CD14-positive monocyte (primary cell): Measurements from ENCODE around the gene G2E3. TPM values are rescaled to one million over a fixed set of nuclear protein-coding genes. Genes with fewer than 3 reads are reported as not detected.

Experiments
- DNase-seq, 3 donors: peaks; one replicate each; pipeline ENCODE4 v3.0.0-alpha.2; 2011 to 2022
- H2AFZ ChIP-seq: 2 replicates; pipeline ENCODE4 v1.6.0; 2012; ENCODE audit warnings: mild to moderate bottlenecking, low read depth, low read length, inconsistent platforms; ENCODE audit not compliant: insufficient read depth, poor library complexity, severe bottlenecking
- H3K27ac ChIP-seq, 2 donors: 1 replicate in 1 of 2; 2 replicates in 1 of 2; pipeline ENCODE4 v1.5.1; 2012 to 2013; ENCODE audit warnings: low read length in 2 of 2, control low read depth in 1 of 2, inconsistent platforms in 1 of 2, low read depth in 1 of 2, mild to moderate bottlenecking in 1 of 2
- H3K27me3 ChIP-seq, 2 donors: one replicate each; pipeline versions ENCODE4 v1.6.0 to v1.6.1; 2011 to 2013; ENCODE audit warnings: low read length in 2 of 2; ENCODE audit not compliant: control insufficient read depth in 2 of 2, insufficient read depth in 2 of 2
- H3K36me3 ChIP-seq, 2 donors: replicated peaks in 1 of 2; 1 replicate in 1 of 2; 2 replicates in 1 of 2; pipeline versions ENCODE4 v1.5.1 to v1.6.1; 2012 to 2013; ENCODE audit warnings: low read length in 2 of 2, control low read depth in 1 of 2, inconsistent platforms in 1 of 2, mild to moderate bottlenecking in 1 of 2; ENCODE audit not compliant: insufficient read depth in 2 of 2, control insufficient read depth in 1 of 2
- H3K4me1 ChIP-seq, 2 donors: 1 replicate in 1 of 2; 2 replicates in 1 of 2; pipeline versions ENCODE4 v1.5.1 to v1.6.1; 2012 to 2013; ENCODE audit warnings: low read length in 2 of 2, control low read depth in 1 of 2, inconsistent platforms in 1 of 2, mild to moderate bottlenecking in 1 of 2, moderate library complexity in 1 of 2; ENCODE audit not compliant: insufficient read depth in 2 of 2, control insufficient read depth in 1 of 2
- H3K4me2 ChIP-seq: replicated peaks from 2 replicates; pipeline ENCODE3; 2012; ENCODE audit warnings: low read length, moderate library complexity, mild to moderate bottlenecking; ENCODE audit not compliant: poor library complexity, severe bottlenecking; ENCODE audit errors: extremely low read depth
- H3K4me3 ChIP-seq, 3 experiments: fragments of 200-600 bp in 1 of 3; sonication (generic) in 1 of 3; replicated peaks in 1 of 3; 1 replicate in 2 of 3; 2 replicates in 1 of 3; pipeline ENCODE4 v1.5.1; 2011 to 2013; ENCODE audit warnings: low read length in 3 of 3, mild to moderate bottlenecking in 3 of 3, control low read depth in 2 of 3, low read depth in 2 of 3, inconsistent platforms in 1 of 3, moderate library complexity in 1 of 3
- H3K79me2 ChIP-seq: 2 replicates; pipeline ENCODE4 v1.6.0; 2012; ENCODE audit warnings: mild to moderate bottlenecking, control low read depth, inconsistent platforms, low read length, moderate library complexity; ENCODE audit not compliant: insufficient read depth
- H3K9ac ChIP-seq: 2 replicates; pipeline ENCODE4 v1.6.0; 2017; ENCODE audit warnings: low read length, mild to moderate bottlenecking; ENCODE audit not compliant: insufficient read depth, poor library complexity, severe bottlenecking
- H3K9me3 ChIP-seq, 2 donors: replicated peaks in 1 of 2; 1 replicate in 1 of 2; 2 replicates in 1 of 2; pipeline versions ENCODE4 v1.5.1 to v1.6.1; 2012 to 2013; ENCODE audit warnings: low read length in 2 of 2, control low read depth in 1 of 2; ENCODE audit not compliant: control insufficient read depth in 1 of 2, insufficient read depth in 1 of 2
- H4K20me1 ChIP-seq: 2 replicates; pipeline ENCODE4 v1.6.0; 2012; ENCODE audit warnings: mild to moderate bottlenecking, low read length, control low read depth, moderate library complexity; ENCODE audit not compliant: insufficient read depth
- H3K27ac Mint-ChIP-seq, 7 donors: one replicate each; pipeline ENCODE4 v1.8.0; 2020; ENCODE audit warnings: mild to moderate bottlenecking in 7 of 7, mixed read lengths in 7 of 7, moderate library complexity in 6 of 7, inconsistent platforms in 2 of 7
- H3K27me3 Mint-ChIP-seq, 3 donors: one replicate each; pipeline ENCODE4 v1.8.0; 2021 to 2022; ENCODE audit warnings: low read depth in 3 of 3, mild to moderate bottlenecking in 3 of 3, mixed read lengths in 3 of 3, moderate library complexity in 3 of 3, inconsistent platforms in 1 of 3
- H3K36me3 Mint-ChIP-seq, 2 donors: one replicate each; pipeline ENCODE4 v1.8.0; 2020; ENCODE audit warnings: mixed read lengths in 2 of 2, inconsistent platforms in 1 of 2, mild to moderate bottlenecking in 1 of 2
- H3K4me1 Mint-ChIP-seq: one replicate; pipeline ENCODE4 v1.8.0; 2020; ENCODE audit warnings: mild to moderate bottlenecking, mixed read lengths
- H3K4me3 Mint-ChIP-seq, 2 donors: one replicate each; pipeline ENCODE4 v1.8.0; 2020; ENCODE audit warnings: mild to moderate bottlenecking in 2 of 2, mixed read lengths in 2 of 2, moderate library complexity in 1 of 2
- H3K9me3 Mint-ChIP-seq, 7 donors: one replicate each; pipeline ENCODE4 v1.8.0; 2020 to 2022; ENCODE audit warnings: mixed read lengths in 7 of 7, mild to moderate bottlenecking in 6 of 7, moderate library complexity in 6 of 7, inconsistent platforms in 2 of 7
- WGBS: methylation state at CpG from one replicate; pipeline ENCODE4 v1.1.5; 2013; ENCODE audit warnings: missing lambda C conversion rate; ENCODE audit not compliant: insufficient coverage; 5-methylcytosine and 5-hydroxymethylcytosine counted together
- intact Hi-C, 2 donors: fragments of 100-400 bp; cut with micrococcal nuclease; formaldehyde crosslinking; loops; one replicate each; pipeline versions ENCODE4 v1.15.0 to v1.15.1; 2023
- polyA plus RNA-seq, 3 donors: library from polyadenylated mRNA; depleted of rRNA in 1 of 3; unstranded in 2 of 3; stranded (reverse) in 1 of 3; fragments of 300-500 nt in 2 of 3; fragments of >200 nt in 1 of 3; fragmentation: Illumina TruSeq in 2 of 3; gene quantifications; 1 replicate in 2 of 3; 2 replicates in 1 of 3; pipeline ENCODE4 v1.2.3, GENCODE V29; 2012 to 2021
- TF ChIP-seq, protein P1 (sequence below): fragments of 200-600 bp; IDR thresholded peaks from one replicate; pipeline ENCODE4 v1.8.0; 2022; ENCODE audit warnings: antibody characterized with exemption, mild to moderate bottlenecking

G2E3 gene
- polyA plus RNA-seq, 3 donors: 5.6 to 12.1 (median 5.6) TPM

DNA sequence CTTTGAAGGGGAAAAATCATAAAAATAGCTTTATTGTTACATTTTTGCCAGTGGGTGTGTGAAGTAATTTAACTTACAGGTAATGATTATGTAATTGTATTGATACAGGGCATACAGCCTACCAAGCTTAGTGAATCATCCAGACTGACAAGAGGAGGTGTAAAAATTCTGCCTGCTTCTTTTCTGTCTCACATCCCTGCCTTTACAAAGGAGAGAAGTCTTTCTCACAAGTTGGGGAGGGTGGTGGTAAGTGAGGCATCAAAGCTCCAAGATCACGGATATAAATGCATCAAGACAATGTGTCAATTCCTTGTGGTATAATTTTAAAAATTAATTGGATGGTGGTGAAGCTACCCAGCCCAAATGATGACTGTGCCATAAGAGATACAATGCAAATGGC, 39.0 kb upstream of the G2E3 start:
- WGBS: no CpG with 5 or more reads among the region's 1 CpG
- Mint-ChIP-seq H3K36me3 (no peaks in the 10 kb centered on the region), H3K4me1 (peaks cover 2% of the 10 kb centered on the region)

DNA sequence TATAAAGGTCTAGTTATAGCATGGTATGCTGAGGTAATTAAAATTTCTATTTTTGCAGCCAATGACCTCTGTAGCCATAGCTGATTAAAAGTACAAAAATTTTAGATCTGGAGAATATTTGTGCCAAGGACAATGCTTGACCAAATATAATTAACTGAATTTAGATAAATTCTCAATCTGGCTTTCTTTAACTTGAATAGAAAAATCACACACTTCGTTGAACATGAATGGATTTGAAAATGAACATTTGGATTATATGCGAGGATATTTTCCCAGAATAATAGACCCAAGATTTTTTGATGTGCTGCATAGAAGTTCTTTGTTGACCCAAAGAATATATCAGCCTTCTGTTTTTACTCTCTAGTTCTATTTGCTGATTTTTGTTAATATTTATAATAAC, 38.4 kb upstream of the G2E3 start:
- Histone ChIP-seq H3K4me3 (no peak overlapping the region), H3K27ac (no peak overlapping the region), H3K4me2 (no peak overlapping the region), H2AFZ (no peak overlapping the region), H3K9ac (no peak overlapping the region), H3K27me3 (no peaks in the 10 kb centered on the region), H3K9me3 (no peaks in the 10 kb centered on the region), H3K4me1 (no peaks in the 10 kb centered on the region), H3K79me2 (no peaks in the 10 kb centered on the region), H4K20me1 (no peaks in the 10 kb centered on the region), H3K36me3 (no peaks in the 10 kb centered on the region)
- no peak overlapping the region for H3K4me3 Mint-ChIP-seq
- H3K9me3 Mint-ChIP-seq: no peaks in the 10 kb centered on the region
- TF ChIP-seq, protein P1, sequence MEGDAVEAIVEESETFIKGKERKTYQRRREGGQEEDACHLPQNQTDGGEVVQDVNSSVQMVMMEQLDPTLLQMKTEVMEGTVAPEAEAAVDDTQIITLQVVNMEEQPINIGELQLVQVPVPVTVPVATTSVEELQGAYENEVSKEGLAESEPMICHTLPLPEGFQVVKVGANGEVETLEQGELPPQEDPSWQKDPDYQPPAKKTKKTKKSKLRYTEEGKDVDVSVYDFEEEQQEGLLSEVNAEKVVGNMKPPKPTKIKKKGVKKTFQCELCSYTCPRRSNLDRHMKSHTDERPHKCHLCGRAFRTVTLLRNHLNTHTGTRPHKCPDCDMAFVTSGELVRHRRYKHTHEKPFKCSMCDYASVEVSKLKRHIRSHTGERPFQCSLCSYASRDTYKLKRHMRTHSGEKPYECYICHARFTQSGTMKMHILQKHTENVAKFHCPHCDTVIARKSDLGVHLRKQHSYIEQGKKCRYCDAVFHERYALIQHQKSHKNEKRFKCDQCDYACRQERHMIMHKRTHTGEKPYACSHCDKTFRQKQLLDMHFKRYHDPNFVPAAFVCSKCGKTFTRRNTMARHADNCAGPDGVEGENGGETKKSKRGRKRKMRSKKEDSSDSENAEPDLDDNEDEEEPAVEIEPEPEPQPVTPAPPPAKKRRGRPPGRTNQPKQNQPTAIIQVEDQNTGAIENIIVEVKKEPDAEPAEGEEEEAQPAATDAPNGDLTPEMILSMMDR: no peak
- no peaks in the 10 kb centered on the region for H3K27me3 Mint-ChIP-seq
- intact Hi-C loops: no loop called here
- no peak for DNase-seq
- peaks cover 2% of the 10 kb centered on the region for H3K4me1 Mint-ChIP-seq
- WGBS: no CpG with 5 or more reads among the region's 2 CpGs
- no peaks in the 10 kb centered on the region for H3K36me3 Mint-ChIP-seq
- H3K27ac Mint-ChIP-seq: no peak overlapping the region

More for the DNA sequence above, 39.0 kb upstream of the G2E3 start:
- Mint-ChIP-seq H3K27ac (no peak overlapping the region), H3K4me3 (no peak overlapping the region), H3K9me3 (no peaks in the 10 kb centered on the region), H3K27me3 (peaks cover 0 to 3% (median 2%) of the 10 kb centered on the region in 3 donors)
- H2AFZ ChIP-seq: no peak overlapping the region
- H3K79me2 ChIP-seq: no peaks in the 10 kb centered on the region
- H4K20me1 ChIP-seq: no peaks in the 10 kb centered on the region
- H3K27ac ChIP-seq: no peak overlapping the region
- TF ChIP-seq, protein P1: no peak
- H3K4me2 ChIP-seq: no peak overlapping the region
- no peak overlapping the region for H3K4me3 ChIP-seq
- intact Hi-C loops: no loop called here
- no peaks in the 10 kb centered on the region for H3K9me3 ChIP-seq
- H3K36me3 ChIP-seq: no peaks in the 10 kb centered on the region
- no peak for DNase-seq
- H3K9ac ChIP-seq: no peak overlapping the region
- H3K4me1 ChIP-seq: no peaks in the 10 kb centered on the region
- H3K27me3 ChIP-seq: no peaks in the 10 kb centered on the region
